Nephron (organoid): ENCODE data around the gene BASP1.
"Not testable (repeated sequence)": the region's sequence is repeated elsewhere in the genome, so short reads cannot be mapped to it uniquely, and the experiment has no call there.

Source experiments
- H3K27ac Mint-ChIP-seq, 3 experiments: 2 replicates each; pipeline ENCODE4 v1.8.0; 2020; ENCODE audit warnings: mixed read lengths in 3 of 3, mild to moderate bottlenecking in 2 of 3, moderate library complexity in 1 of 3
- H3K27me3 Mint-ChIP-seq: 2 replicates; pipeline ENCODE4 v1.8.0; 2021; ENCODE audit warnings: low read depth, mild to moderate bottlenecking, moderate library complexity, mixed read lengths
- H3K36me3 Mint-ChIP-seq: 2 replicates; pipeline ENCODE4 v1.8.0; 2020; ENCODE audit warnings: low read depth, mixed read lengths
- H3K4me1 Mint-ChIP-seq: 2 replicates; pipeline ENCODE4 v1.8.0; 2020; ENCODE audit warnings: mixed read lengths
- H3K4me3 Mint-ChIP-seq, 3 experiments: 2 replicates each; pipeline ENCODE4 v1.8.0; 2020; ENCODE audit warnings: mild to moderate bottlenecking in 3 of 3, mixed read lengths in 3 of 3, moderate library complexity in 2 of 3
- H3K9me3 Mint-ChIP-seq: 2 replicates; pipeline ENCODE4 v1.8.0; 2020; ENCODE audit warnings: mixed read lengths
- CTCF ChIP-seq, 3 experiments: fragments of 200-600 bp; sonication (generic); IDR thresholded peaks; one replicate each; pipeline ENCODE4 v1.5.0; 2021; ENCODE audit warnings: antibody characterized with exemption in 3 of 3; ENCODE audit not compliant: unreplicated experiment in 3 of 3

The BASP1 gene

GRCh38 chr5:17317473-17317872, 100.0 kb downstream of the BASP1 start:
- Mint-ChIP-seq H3K27me3 (no peaks in the 10 kb centered on the region), H3K4me3 (no peak overlapping the region), H3K36me3 (no peaks in the 10 kb centered on the region), H3K4me1 (peaks cover 9% of the 10 kb centered on the region), H3K27ac (no peak overlapping the region), H3K9me3 (no peaks in the 10 kb centered on the region)
- TF ChIP-seq CTCF (IDR thresholded peaks at IDR 0.05; ENCODE audit: unreplicated experiment in 3 of 3) = no peak

- not testable (repeated sequence) for H3K4me1 Mint-ChIP-seq, H3K27ac Mint-ChIP-seq, H3K36me3 Mint-ChIP-seq, H3K4me3 Mint-ChIP-seq, H3K9me3 Mint-ChIP-seq, H3K27me3 Mint-ChIP-seq
Measured at GRCh38 chr5:17319095-17319494, 101.7 kb downstream of the BASP1 start.

GRCh38 chr5:17325770-17326599, 108.6 kb downstream of the BASP1 start:
- H3K4me3 Mint-ChIP-seq = no peak overlapping the region
- TF ChIP-seq CTCF (IDR thresholded peaks at IDR 0.05; ENCODE audit: unreplicated experiment in 3 of 3) = no peak
- H3K27me3 Mint-ChIP-seq = peaks cover 6% of the 10 kb centered on the region
- H3K9me3 Mint-ChIP-seq = peaks cover 6% of the 10 kb centered on the region
- no peaks in the 10 kb centered on the region for H3K36me3 Mint-ChIP-seq
- H3K27ac Mint-ChIP-seq = peak overlapping the region in 1 of 3 experiments; percentile 24
- no peaks in the 10 kb centered on the region for H3K4me1 Mint-ChIP-seq
